AG04450 (cell line): Measurements from ENCODE around the gene SNRPD3. TPM values are rescaled to one million over a fixed set of nuclear protein-coding genes. Genes with fewer than 3 reads are reported as not detected.
"Not testable (repeated sequence)": the region's sequence is repeated elsewhere in the genome, so short reads cannot be mapped to it uniquely, and the experiment has no call there.

Source experiments
- CTCF ChIA-PET: fragments of 300-600, 350-600 bp; formaldehyde crosslinking; extraction: SDS; loops from one replicate; lab custom pipeline; 2022; ENCODE audit warnings: antibody characterized with exemption, inconsistent platforms; lab: Charles Lee
- POLR2A ChIA-PET: fragments of 350-600 bp; formaldehyde crosslinking; extraction: SDS; loops from one replicate; lab custom pipeline; 2021; ENCODE audit warnings: antibody characterized with exemption, inconsistent platforms; lab: Yijun Ruan, JAX
- DNase-seq: peaks from one replicate; pipeline ENCODE4 v3.0.0-alpha.2; 2011; ENCODE audit warnings: low read depth, low spot score
- H3K27ac ChIP-seq: one replicate; pipeline ENCODE4 v1.5.1; 2012; ENCODE audit warnings: low read depth, low read length, control low read depth
- H3K27me3 ChIP-seq: one replicate; pipeline ENCODE4 v1.6.0; 2012; ENCODE audit warnings: low read length; ENCODE audit not compliant: control insufficient read depth, insufficient read depth
- H3K4me3 ChIP-seq: 2 replicates; pipeline ENCODE4 v1.5.1; 2011; ENCODE audit warnings: mild to moderate bottlenecking, low read depth, low read length, control low read depth
- H3K9me3 ChIP-seq: 2 replicates; pipeline ENCODE4 v1.5.1; 2012; ENCODE audit warnings: low read length; ENCODE audit not compliant: control insufficient read depth, insufficient read depth
- polyA plus RNA-seq: library from polyadenylated mRNA; depleted of rRNA; stranded (reverse); fragments of >200 nt; gene quantifications from 2 replicates; pipeline ENCODE4 v1.2.3, GENCODE V29; 2011; rRNA removed

SNRPD3 gene
- polyA plus RNA-seq, 1 experiment: 187 TPM

GRCh38 chr22:24621244-24621643 is 65.4 kb downstream of the SNRPD3 start:
- H3K27me3 ChIP-seq, POLR2A ChIA-PET, H3K27ac ChIP-seq, DNase-seq, H3K9me3 ChIP-seq, H3K4me3 ChIP-seq, CTCF ChIA-PET: not testable (repeated sequence)

- POLR2A ChIA-PET, H3K4me3 ChIP-seq, H3K27me3 ChIP-seq, H3K27ac ChIP-seq, CTCF ChIA-PET, DNase-seq, H3K9me3 ChIP-seq: not testable (repeated sequence)
Measured at GRCh38 chr22:24622596-24622995, 66.8 kb downstream of the SNRPD3 start.

Other genes with a start within 250 kb of the SNRPD3 start
- gene ADORA2A, start 128.4 kb upstream of the SNRPD3 start, polyA plus RNA-seq: 0.16 and 0.19 TPM in 2 replicates
- gene UPB1, start 60.7 kb upstream of the SNRPD3 start, polyA plus RNA-seq: not detected in 2 replicates
- 52.1 and 73.4 TPM in 2 replicates for gene GUCD1, start 861 bp upstream of the SNRPD3 start, polyA plus RNA-seq
- 5.2 and 7.1 TPM in 2 replicates for gene LRRC75B, start 37.1 kb downstream of the SNRPD3 start, polyA plus RNA-seq
- gene GGT1, start 47.2 kb downstream of the SNRPD3 start, polyA plus RNA-seq: 4.8 and 5.0 TPM in 2 replicates
- 0.02 TPM in 1 of 2 replicates, not detected in the other for gene PIWIL3, start 218.7 kb downstream of the SNRPD3 start, polyA plus RNA-seq